Measurements from ENCODE around the gene DNAAF5. TPM values are rescaled to one million over a fixed set of nuclear protein-coding genes. Genes with fewer than 3 reads are reported as not detected.

The DNAAF5 gene
- total and polyA plus RNA-seq, 9 of the 15 experiments (the other 6 are each of a cell fraction or from before 2014, with no cell fraction given), result 3.1 to 69.7 (median 19.1) TPM

- TF ChIP-seq ZBTB43 (CRISPR knock-in tag; IDR thresholded peaks at IDR 0.05) (no peak), ZNF311 (CRISPR knock-in tag; IDR thresholded peaks at IDR 0.05) (no peak), SRF (CRISPR knock-in tag; IDR thresholded peaks at IDR 0.05) (no peak), HNRNPUL1 (IDR thresholded peaks at IDR 0.05; ENCODE audit: low read length) (no peak), NR4A1 (CRISPR knock-in tag; IDR thresholded peaks at IDR 0.05) (no peak), NR4A1 (tag; IDR thresholded peaks at IDR 0.05) (no peak), FOXK2 (conservative IDR thresholded peaks at IDR 0.05 in 1 of 2, IDR thresholded peaks at IDR 0.05 in 1 of 2; ENCODE audit: low read depth in 2 of 2) (no peak), IRF1 (CRISPR knock-in tag; IDR thresholded peaks at IDR 0.05; ENCODE audit: borderline replicate concordance) (no peak), POU5F1 (IDR thresholded peaks at IDR 0.05; ENCODE audit: borderline replicate concordance, low read depth, low read length, partially characterized antibody) (no peak), MGA (IDR thresholded peaks at IDR 0.05) (no peak), MTA1 (IDR thresholded peaks at IDR 0.05; ENCODE audit: borderline replicate concordance) (no peak)
Measured at GRCh38 chr7:734808-735207, 8.3 kb downstream of the DNAAF5 start (continued).

Data from K562 (cell line).